Skeletal muscle cell (primary cell): ENCODE measurements around the gene PLP2.
"Not testable (repeated sequence)": the region's sequence is repeated elsewhere in the genome, so short reads cannot be mapped to it uniquely, and the experiment has no call there.

Experiments used
- DNase-seq: peaks from one replicate; pipeline ENCODE4 v3.0.0-alpha.2; 2010; ENCODE audit warnings: low read depth
- H3K4me3 ChIP-seq: 2 replicates; pipeline ENCODE4 v1.5.1; 2011; ENCODE audit warnings: low read depth, mild to moderate bottlenecking, control low read depth, low read length, moderate library complexity

The PLP2 gene

GRCh38 chrX:49171752-49172279 is at the start of gene PLP2:
PLP2 (plus strand) TSS chrX:49171898; CDS start chrX:49172001, 103 bp downstream.
- DNase-seq, result no peak

GRCh38 chrX:49122499-49122898 is 49.2 kb upstream of the PLP2 start:
- DNase-seq, result no peak
- H3K4me3 ChIP-seq, result peak overlapping the region; percentile 66

More at GRCh38 chrX:49171752-49172279, at the start of gene PLP2:
- peak within 1 kb of the TSS; percentile 68 for H3K4me3 ChIP-seq

- not testable (repeated sequence) for DNase-seq, H3K4me3 ChIP-seq
Observed at GRCh38 chrX:49127742-49128258, 43.9 kb upstream of the PLP2 start.

GRCh38 chrX:49129427-49129826 is 42.3 kb upstream of the PLP2 start:
- no peak for DNase-seq
- H3K4me3 ChIP-seq, result no peak overlapping the region

GRCh38 chrX:49132275-49132674 is 39.4 kb upstream of the PLP2 start:
- H3K4me3 ChIP-seq, DNase-seq: not testable (repeated sequence)

- no peak for DNase-seq
- H3K4me3 ChIP-seq, result no peak overlapping the region
Observed at GRCh38 chrX:49133759-49134158, 37.9 kb upstream of the PLP2 start.

GRCh38 chrX:49137492-49137891 is 34.2 kb upstream of the PLP2 start:
- DNase-seq, result no peak
- no peak overlapping the region for H3K4me3 ChIP-seq

- DNase-seq, result no peak
- no peak overlapping the region for H3K4me3 ChIP-seq
Observed at GRCh38 chrX:49139713-49140112, 32.0 kb upstream of the PLP2 start.

- not testable (repeated sequence) for DNase-seq, H3K4me3 ChIP-seq
Observed at GRCh38 chrX:49142264-49142663, 29.4 kb upstream of the PLP2 start.

- not testable (repeated sequence) for DNase-seq, H3K4me3 ChIP-seq
Observed at GRCh38 chrX:49143154-49143553, 28.5 kb upstream of the PLP2 start.

- DNase-seq, result no peak
- no peak overlapping the region for H3K4me3 ChIP-seq
Observed at GRCh38 chrX:49147282-49147681, 24.4 kb upstream of the PLP2 start.

- DNase-seq, result no peak
- no peak overlapping the region for H3K4me3 ChIP-seq
Observed at GRCh38 chrX:49147936-49148335, 23.8 kb upstream of the PLP2 start.

- H3K4me3 ChIP-seq, DNase-seq: not testable (repeated sequence)
Observed at GRCh38 chrX:49148390-49149100, 23.2 kb upstream of the PLP2 start.

- DNase-seq, result not testable (repeated sequence)
Observed at GRCh38 chrX:49149291-49149690, 22.4 kb upstream of the PLP2 start.

GRCh38 chrX:49153467-49153866 is 18.2 kb upstream of the PLP2 start:
- no peak for DNase-seq

More at GRCh38 chrX:49149291-49149690, 22.4 kb upstream of the PLP2 start:
- not testable (repeated sequence) for H3K4me3 ChIP-seq

GRCh38 chrX:49155243-49155899 is 16.3 kb upstream of the PLP2 start:
- H3K4me3 ChIP-seq, result peak overlapping the region; percentile 45
- no peak for DNase-seq

More at GRCh38 chrX:49153467-49153866, 18.2 kb upstream of the PLP2 start:
- no peak overlapping the region for H3K4me3 ChIP-seq

- peak; percentile 65 for DNase-seq
- peak overlapping the region; percentile 45 for H3K4me3 ChIP-seq
Observed at GRCh38 chrX:49155900-49156837, 15.5 kb upstream of the PLP2 start.

GRCh38 chrX:49157194-49157593 is 14.5 kb upstream of the PLP2 start:
- no peak overlapping the region for H3K4me3 ChIP-seq
- DNase-seq, result no peak

- no peak for DNase-seq
- no peak overlapping the region for H3K4me3 ChIP-seq
Observed at GRCh38 chrX:49160908-49161307, 10.8 kb upstream of the PLP2 start.
